ENCODE data around the gene PDZD2.

PDZD2 gene

GRCh38 chr5:32099486-32100035 lies 460.6 kb downstream of the PDZD2 start:
- TF ChIP-seq, protein P1, sequence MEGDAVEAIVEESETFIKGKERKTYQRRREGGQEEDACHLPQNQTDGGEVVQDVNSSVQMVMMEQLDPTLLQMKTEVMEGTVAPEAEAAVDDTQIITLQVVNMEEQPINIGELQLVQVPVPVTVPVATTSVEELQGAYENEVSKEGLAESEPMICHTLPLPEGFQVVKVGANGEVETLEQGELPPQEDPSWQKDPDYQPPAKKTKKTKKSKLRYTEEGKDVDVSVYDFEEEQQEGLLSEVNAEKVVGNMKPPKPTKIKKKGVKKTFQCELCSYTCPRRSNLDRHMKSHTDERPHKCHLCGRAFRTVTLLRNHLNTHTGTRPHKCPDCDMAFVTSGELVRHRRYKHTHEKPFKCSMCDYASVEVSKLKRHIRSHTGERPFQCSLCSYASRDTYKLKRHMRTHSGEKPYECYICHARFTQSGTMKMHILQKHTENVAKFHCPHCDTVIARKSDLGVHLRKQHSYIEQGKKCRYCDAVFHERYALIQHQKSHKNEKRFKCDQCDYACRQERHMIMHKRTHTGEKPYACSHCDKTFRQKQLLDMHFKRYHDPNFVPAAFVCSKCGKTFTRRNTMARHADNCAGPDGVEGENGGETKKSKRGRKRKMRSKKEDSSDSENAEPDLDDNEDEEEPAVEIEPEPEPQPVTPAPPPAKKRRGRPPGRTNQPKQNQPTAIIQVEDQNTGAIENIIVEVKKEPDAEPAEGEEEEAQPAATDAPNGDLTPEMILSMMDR (IDR thresholded peaks at IDR 0.05; ENCODE audit: control insufficient read depth, insufficient read depth, low read depth, low read length, missing control alignments), result no peak
- DNase-seq (ENCODE audit: low read depth), result no peak
- no peak overlapping the region for H3K4me3 ChIP-seq (ENCODE audit: control insufficient read depth, low read depth, low read length)

DNA sequence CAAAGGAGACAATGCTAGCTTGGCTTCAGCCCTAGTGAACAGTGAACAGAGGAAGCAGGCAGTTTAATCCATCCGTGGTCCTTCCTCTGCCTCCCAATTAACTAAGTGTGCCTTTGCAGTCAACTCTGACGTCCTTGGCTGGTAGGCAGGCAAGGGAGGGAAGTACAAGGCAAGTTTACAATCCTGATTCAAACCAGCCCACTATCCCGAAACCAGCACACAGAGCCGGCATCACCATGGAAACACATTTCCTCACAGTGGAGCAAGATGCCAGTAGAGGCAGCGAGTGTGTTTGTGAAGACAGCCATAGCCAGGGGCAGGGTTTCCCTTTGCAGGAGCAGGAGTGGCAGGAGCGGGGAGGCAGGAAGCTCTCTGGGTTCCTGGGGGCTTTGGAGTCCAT lies 461.3 kb downstream of the PDZD2 start:
- no peak for DNase-seq (ENCODE audit: low read depth)
- H3K4me3 ChIP-seq (ENCODE audit: control insufficient read depth, low read depth, low read length), result no peak overlapping the region
- TF ChIP-seq, protein P1 (IDR thresholded peaks at IDR 0.05; ENCODE audit: control insufficient read depth, insufficient read depth, low read depth, low read length, missing control alignments), result no peak

- no peak overlapping the region for H3K4me3 ChIP-seq (ENCODE audit: control insufficient read depth, low read depth, low read length)
- TF ChIP-seq, protein P1 (IDR thresholded peaks at IDR 0.05; ENCODE audit: control insufficient read depth, insufficient read depth, low read depth, low read length, missing control alignments), result no peak
- no peak for DNase-seq (ENCODE audit: low read depth)
Measured at GRCh38 chr5:32100691-32101302, 461.9 kb downstream of the PDZD2 start.

- DNase-seq (ENCODE audit: low read depth), result no peak
- H3K4me3 ChIP-seq (ENCODE audit: control insufficient read depth, low read depth, low read length), result no peak overlapping the region
- TF ChIP-seq, protein P1 (IDR thresholded peaks at IDR 0.05; ENCODE audit: control insufficient read depth, insufficient read depth, low read depth, low read length, missing control alignments), result no peak
Measured at GRCh38 chr5:32102254-32102986, 463.5 kb downstream of the PDZD2 start.

- no peak overlapping the region for H3K4me3 ChIP-seq (ENCODE audit: control insufficient read depth, low read depth, low read length)
- no peak for DNase-seq (ENCODE audit: low read depth)
- TF ChIP-seq, protein P1 (IDR thresholded peaks at IDR 0.05; ENCODE audit: control insufficient read depth, insufficient read depth, low read depth, low read length, missing control alignments), result no peak
Measured at GRCh38 chr5:32103521-32103920, 464.6 kb downstream of the PDZD2 start.

- TF ChIP-seq, protein P1 (IDR thresholded peaks at IDR 0.05; ENCODE audit: control insufficient read depth, insufficient read depth, low read depth, low read length, missing control alignments), result no peak
- H3K4me3 ChIP-seq (ENCODE audit: control insufficient read depth, low read depth, low read length), result no peak overlapping the region
- DNase-seq (ENCODE audit: low read depth), result no peak
Measured at GRCh38 chr5:32107291-32107690, 468.4 kb downstream of the PDZD2 start.
